ENCODE data around the gene SOX5.

DNA sequence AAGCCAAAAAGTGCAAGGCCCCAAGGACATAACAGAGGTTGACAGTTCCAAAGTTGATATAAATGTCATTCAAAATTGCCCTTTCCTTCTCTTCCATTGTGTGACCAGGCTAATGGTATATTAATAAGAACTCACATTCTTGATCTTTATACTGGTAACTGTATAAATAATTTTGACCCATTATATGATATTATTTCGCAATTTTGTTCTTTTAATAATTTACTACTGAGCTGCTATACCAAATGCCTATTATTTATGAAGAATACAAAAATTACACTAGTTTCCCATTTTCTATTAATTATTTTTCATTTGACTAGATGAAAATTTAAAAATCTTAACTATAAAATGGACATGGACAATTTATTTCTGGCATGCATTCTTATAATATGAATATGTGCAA is 370.2 kb downstream of the SOX5 start:
- TF ChIP-seq MAX (CRISPR knock-in tag; IDR thresholded peaks at IDR 0.05) (no peak), CTCF (IDR thresholded peaks at IDR 0.05 in 2 of 3, conservative IDR thresholded peaks at IDR 0.05 in 1 of 3; ENCODE audit: insufficient read depth in 2 of 3, low read depth in 1 of 3, low read length in 3 of 3) (no peak), ZNF766 (CRISPR knock-in tag; conservative IDR thresholded peaks at IDR 0.05) (no peak), CHD1 (IDR thresholded peaks at IDR 0.05; ENCODE audit: low read length) (no peak), ESRRB (CRISPR knock-in tag; IDR thresholded peaks at IDR 0.05; ENCODE audit: borderline replicate concordance) (no peak), KDM1A (IDR thresholded peaks at IDR 0.05) (no peak), MAFF (IDR thresholded peaks at IDR 0.05; ENCODE audit: low read length) (no peak), ELF4 (CRISPR knock-in tag; IDR thresholded peaks at IDR 0.05) (no peak), POLR2A (conservative IDR thresholded peaks at IDR 0.05) (no peak)
- TF ChIP-seq, protein P1, sequence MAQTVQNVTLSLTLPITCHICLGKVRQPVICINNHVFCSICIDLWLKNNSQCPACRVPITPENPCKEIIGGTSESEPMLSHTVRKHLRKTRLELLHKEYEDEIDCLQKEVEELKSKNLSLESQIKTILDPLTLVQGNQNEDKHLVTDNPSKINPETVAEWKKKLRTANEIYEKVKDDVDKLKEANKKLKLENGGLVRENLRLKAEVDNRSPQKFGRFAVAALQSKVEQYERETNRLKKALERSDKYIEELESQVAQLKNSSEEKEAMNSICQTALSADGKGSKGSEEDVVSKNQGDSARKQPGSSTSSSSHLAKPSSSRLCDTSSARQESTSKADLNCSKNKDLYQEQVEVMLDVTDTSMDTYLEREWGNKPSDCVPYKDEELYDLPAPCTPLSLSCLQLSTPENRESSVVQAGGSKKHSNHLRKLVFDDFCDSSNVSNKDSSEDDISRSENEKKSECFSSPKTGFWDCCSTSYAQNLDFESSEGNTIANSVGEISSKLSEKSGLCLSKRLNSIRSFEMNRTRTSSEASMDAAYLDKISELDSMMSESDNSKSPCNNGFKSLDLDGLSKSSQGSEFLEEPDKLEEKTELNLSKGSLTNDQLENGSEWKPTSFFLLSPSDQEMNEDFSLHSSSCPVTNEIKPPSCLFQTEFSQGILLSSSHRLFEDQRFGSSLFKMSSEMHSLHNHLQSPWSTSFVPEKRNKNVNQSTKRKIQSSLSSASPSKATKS (CRISPR knock-in tag; IDR thresholded peaks at IDR 0.05) = no peak
- TF ChIP-seq, protein P2, sequence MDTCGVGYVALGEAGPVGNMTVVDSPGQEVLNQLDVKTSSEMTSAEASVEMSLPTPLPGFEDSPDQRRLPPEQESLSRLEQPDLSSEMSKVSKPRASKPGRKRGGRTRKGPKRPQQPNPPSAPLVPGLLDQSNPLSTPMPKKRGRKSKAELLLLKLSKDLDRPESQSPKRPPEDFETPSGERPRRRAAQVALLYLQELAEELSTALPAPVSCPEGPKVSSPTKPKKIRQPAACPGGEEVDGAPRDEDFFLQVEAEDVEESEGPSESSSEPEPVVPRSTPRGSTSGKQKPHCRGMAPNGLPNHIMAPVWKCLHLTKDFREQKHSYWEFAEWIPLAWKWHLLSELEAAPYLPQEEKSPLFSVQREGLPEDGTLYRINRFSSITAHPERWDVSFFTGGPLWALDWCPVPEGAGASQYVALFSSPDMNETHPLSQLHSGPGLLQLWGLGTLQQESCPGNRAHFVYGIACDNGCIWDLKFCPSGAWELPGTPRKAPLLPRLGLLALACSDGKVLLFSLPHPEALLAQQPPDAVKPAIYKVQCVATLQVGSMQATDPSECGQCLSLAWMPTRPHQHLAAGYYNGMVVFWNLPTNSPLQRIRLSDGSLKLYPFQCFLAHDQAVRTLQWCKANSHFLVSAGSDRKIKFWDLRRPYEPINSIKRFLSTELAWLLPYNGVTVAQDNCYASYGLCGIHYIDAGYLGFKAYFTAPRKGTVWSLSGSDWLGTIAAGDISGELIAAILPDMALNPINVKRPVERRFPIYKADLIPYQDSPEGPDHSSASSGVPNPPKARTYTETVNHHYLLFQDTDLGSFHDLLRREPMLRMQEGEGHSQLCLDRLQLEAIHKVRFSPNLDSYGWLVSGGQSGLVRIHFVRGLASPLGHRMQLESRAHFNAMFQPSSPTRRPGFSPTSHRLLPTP (IDR thresholded peaks at IDR 0.05; ENCODE audit: borderline replicate concordance, extremely low read depth, insufficient read length) = no peak
